DND-41 (cell line): Measurements from ENCODE around the gene DPYSL4.

Experiments
- ATAC-seq: fragments of 200-7000 bp; cut with Tn5 transposase; 3 replicates; pipeline ENCODE4 v1.9.1; 2021; ENCODE audit warnings: low read depth; ENCODE audit not compliant: insufficient read depth
- DNase-seq: peaks from one replicate; pipeline ENCODE4 v3.0.0-alpha.2; 2020
- H2AFZ ChIP-seq: 2 replicates; pipeline ENCODE4 v1.6.0; 2012; ENCODE audit warnings: low read depth, low read length
- H3K27ac ChIP-seq: 2 replicates; pipeline ENCODE4 v1.5.1; 2012; ENCODE audit warnings: low read length, inconsistent platforms
- H3K27me3 ChIP-seq: fragments of 200-600 bp; sonication (generic); 2 replicates; pipeline ENCODE4 v1.6.0; 2012; ENCODE audit warnings: low read length, mild to moderate bottlenecking, inconsistent platforms; ENCODE audit not compliant: insufficient read depth, poor library complexity
- H3K36me3 ChIP-seq: 2 replicates; pipeline ENCODE4 v1.5.1; 2012; ENCODE audit warnings: low read length, inconsistent platforms; ENCODE audit not compliant: insufficient read depth
- H3K4me1 ChIP-seq: 2 replicates; pipeline ENCODE4 v1.5.1; 2012; ENCODE audit warnings: mild to moderate bottlenecking, low read length; ENCODE audit not compliant: insufficient read depth
- H3K4me2 ChIP-seq: 2 replicates; pipeline ENCODE4 v1.6.0; 2012; ENCODE audit warnings: mild to moderate bottlenecking, moderate library complexity, low read length, inconsistent platforms; ENCODE audit not compliant: insufficient read depth
- H3K4me3 ChIP-seq, 2 experiments: fragments of 200-600 bp in 1 of 2; shearing (Covaris generic) in 1 of 2; 2 replicates each; pipeline ENCODE4 v1.5.1; 2012 to 2016; ENCODE audit warnings: inconsistent platforms in 2 of 2, low read length in 2 of 2, mild to moderate bottlenecking in 2 of 2, low read depth in 1 of 2, moderate library complexity in 1 of 2
- H3K79me2 ChIP-seq: 2 replicates; pipeline ENCODE4 v1.6.0; 2012; ENCODE audit warnings: low read length, inconsistent platforms; ENCODE audit not compliant: insufficient read depth
- H3K9ac ChIP-seq: 2 replicates; pipeline ENCODE4 v1.6.0; 2012; ENCODE audit warnings: low read depth, mild to moderate bottlenecking, inconsistent platforms, low read length, moderate library complexity
- H3K9me3 ChIP-seq: 2 replicates; pipeline ENCODE4 v1.5.1; 2012; ENCODE audit warnings: low read length, moderate library complexity, mild to moderate bottlenecking, inconsistent platforms; ENCODE audit not compliant: insufficient read depth, severe bottlenecking
- H4K20me1 ChIP-seq: 2 replicates; pipeline ENCODE4 v1.6.0; 2012; ENCODE audit warnings: low read length; ENCODE audit not compliant: insufficient read depth
- CTCF ChIP-seq: IDR thresholded peaks from 2 replicates; pipeline ENCODE4 v1.5.1; 2012; ENCODE audit warnings: borderline replicate concordance, low read length, moderate library complexity, mild to moderate bottlenecking; ENCODE audit not compliant: poor library complexity, severe bottlenecking; ENCODE audit errors: extremely low read depth
- EZH2 ChIP-seq: IDR thresholded peaks from 3 replicates; pipeline ENCODE4 v1.6.1; 2012; ENCODE audit warnings: borderline replicate concordance, low read depth, mild to moderate bottlenecking, moderate library complexity, low read length, inconsistent platforms; ENCODE audit not compliant: severe bottlenecking

The DPYSL4 gene

GRCh38 chr10:132175907-132176581 is 10.7 kb upstream of the DPYSL4 start:
- H4K20me1 ChIP-seq: no peaks in the 10 kb centered on the region
- H3K27me3 ChIP-seq: no peaks in the 10 kb centered on the region
- ATAC-seq: no peak
- H3K9ac ChIP-seq: no peak overlapping the region
- H3K36me3 ChIP-seq: no peaks in the 10 kb centered on the region
- no peaks in the 10 kb centered on the region for H3K79me2 ChIP-seq
- no peak for DNase-seq
- no peak overlapping the region for H3K4me3 ChIP-seq
- H2AFZ ChIP-seq: no peak overlapping the region
- H3K4me1 ChIP-seq: no peaks in the 10 kb centered on the region
- TF ChIP-seq CTCF (no peak), EZH2 (no peak)
- peaks cover 4% of the 10 kb centered on the region for H3K9me3 ChIP-seq
- no peak overlapping the region for H3K27ac ChIP-seq
- no peak overlapping the region for H3K4me2 ChIP-seq

- no peaks in the 10 kb centered on the region for H3K79me2 ChIP-seq
These were observed 9.9 kb upstream of the DPYSL4 start for GRCh38 chr10:132176623-132177500.

GRCh38 chr10:132178046-132178445 is 8.7 kb upstream of the DPYSL4 start:
- no peak overlapping the region for H3K4me3 ChIP-seq
- DNase-seq (no peak), ATAC-seq (no peak)
- TF ChIP-seq CTCF (no peak), EZH2 (no peak)
- H4K20me1 ChIP-seq: no peaks in the 10 kb centered on the region
- H3K4me1 ChIP-seq: no peaks in the 10 kb centered on the region
- H3K9me3 ChIP-seq: peaks cover 4% of the 10 kb centered on the region
- H3K36me3 ChIP-seq: no peaks in the 10 kb centered on the region
- no peak overlapping the region for H2AFZ ChIP-seq
- no peak overlapping the region for H3K27ac ChIP-seq
- no peaks in the 10 kb centered on the region for H3K79me2 ChIP-seq
- H3K9ac ChIP-seq: no peak overlapping the region
- no peak overlapping the region for H3K4me2 ChIP-seq
- no peaks in the 10 kb centered on the region for H3K27me3 ChIP-seq

More at GRCh38 chr10:132176623-132177500, 9.9 kb upstream of the DPYSL4 start:
- Histone ChIP-seq H3K9me3 (peaks cover 4% of the 10 kb centered on the region), H3K4me3 (no peak overlapping the region), H3K4me2 (no peak overlapping the region), H3K27me3 (no peaks in the 10 kb centered on the region), H3K9ac (no peak overlapping the region), H4K20me1 (no peaks in the 10 kb centered on the region), H3K4me1 (no peaks in the 10 kb centered on the region), H3K27ac (no peak overlapping the region), H2AFZ (no peak overlapping the region), H3K36me3 (no peaks in the 10 kb centered on the region)
- ATAC-seq: no peak
- no peak for DNase-seq
- TF ChIP-seq EZH2 (no peak), CTCF (no peak)
